ENCODE results near the gene HOXD8. TPM values are rescaled to one million over a fixed set of nuclear protein-coding genes. Genes with fewer than 3 reads are reported as not detected.
A peak's percentile ranks its signal among the peaks of the same experiment; 100 is the strongest.

The HOXD8 gene
- total RNA-seq, 4 donors from 2014 or later = 1.4 to 6.0 (median 2.6) TPM

DNA sequence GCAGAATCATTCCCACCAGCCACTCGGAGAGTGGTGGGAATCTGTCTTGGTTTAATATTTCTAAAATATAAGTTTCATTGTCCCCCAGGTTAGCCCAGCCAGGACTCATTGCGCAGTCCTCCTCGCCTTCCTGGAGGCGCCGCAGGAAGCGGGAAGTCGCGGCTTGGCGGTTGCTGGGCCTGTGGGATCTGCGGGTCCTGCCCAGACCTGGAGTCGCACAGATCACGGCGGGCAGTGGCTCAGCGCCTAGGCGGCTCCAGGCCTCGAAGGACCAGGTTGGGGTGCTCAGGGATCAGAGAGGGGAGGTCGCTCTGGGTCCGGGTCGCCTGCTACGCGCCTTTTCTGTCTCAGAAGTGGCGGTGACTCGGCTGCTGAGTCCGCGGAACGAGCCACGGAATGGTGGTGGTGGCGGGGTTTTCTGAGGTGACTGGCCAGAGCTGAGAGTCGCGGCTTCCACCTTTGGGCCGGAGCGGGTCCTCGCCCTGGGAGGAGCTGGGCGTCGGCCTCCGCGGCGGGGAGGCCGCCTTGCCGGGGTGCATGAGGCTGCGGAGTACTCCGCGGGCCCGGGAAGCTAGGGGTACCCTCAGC, 30.3 kb downstream of the HOXD8 start:
- WGBS = 48% methylated on average over 21 of the region's 44 CpGs
- TF ChIP-seq EP300 (IDR thresholded peaks at IDR 0.05) = no peak
- peak overlapping the region; percentile 26 for H3K4me3 ChIP-seq
- no peaks in the 10 kb centered on the region for H3K9me3 ChIP-seq
- peaks cover 55% of the 10 kb centered on the region for H3K4me1 ChIP-seq
- H3K36me3 ChIP-seq = no peaks in the 10 kb centered on the region
- peak in 1 of 2 donors; percentile 53 for DNase-seq (ENCODE audit: low spot score in 2 of 2)
- no peak overlapping the region for H3K27ac ChIP-seq
- peaks cover 99% of the 10 kb centered on the region for H3K27me3 ChIP-seq

DNA sequence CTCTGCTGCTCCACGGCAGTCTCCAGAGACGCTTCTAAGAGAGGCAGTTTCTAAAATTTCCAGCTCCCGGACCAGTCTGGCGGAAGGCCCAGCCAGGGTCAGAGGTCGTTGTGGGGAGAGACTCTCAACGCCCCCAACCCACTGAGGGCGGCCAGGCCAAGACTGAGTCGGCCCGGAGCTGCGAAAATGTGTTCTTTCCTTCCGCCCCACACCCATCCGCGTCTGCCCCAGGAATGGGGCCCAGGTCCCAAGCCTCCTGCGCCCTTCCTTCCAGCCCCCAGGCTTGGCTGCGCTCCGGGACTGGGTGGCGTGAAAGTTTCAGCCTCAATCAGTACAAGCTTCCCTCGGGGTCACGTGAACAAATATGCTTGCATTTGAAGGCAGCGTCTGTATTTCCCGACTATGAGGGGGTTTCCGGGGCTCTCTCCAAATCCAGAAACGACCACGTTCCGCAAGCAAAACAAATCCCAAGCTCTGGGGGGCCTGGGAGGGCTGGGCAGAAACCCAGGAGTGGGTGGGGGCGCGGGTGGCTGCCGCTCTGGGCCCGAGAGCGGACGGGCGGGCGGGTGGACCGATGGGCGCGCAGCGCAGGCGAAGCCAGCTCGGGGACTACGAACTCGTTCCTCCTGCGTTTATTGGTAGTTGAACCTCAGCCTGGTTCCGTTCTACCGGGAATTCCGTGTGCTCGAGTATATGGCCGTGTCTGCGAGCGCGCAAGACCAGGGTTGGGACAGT, 30.9 kb downstream of the HOXD8 start:
- H3K4me3 ChIP-seq = peak overlapping the region; percentile 26
- peaks cover 99% of the 10 kb centered on the region for H3K27me3 ChIP-seq
- no peak for DNase-seq (ENCODE audit: low spot score in 2 of 2)
- H3K4me1 ChIP-seq = peaks cover 58% of the 10 kb centered on the region
- H3K27ac ChIP-seq = no peak overlapping the region
- WGBS = 39% methylated on average over 32 of the region's 50 CpGs
- H3K36me3 ChIP-seq = no peaks in the 10 kb centered on the region
- no peaks in the 10 kb centered on the region for H3K9me3 ChIP-seq
- TF ChIP-seq POLR2AphosphoS5 (IDR thresholded peaks at IDR 0.05) (no peak), POLR2A (IDR thresholded peaks at IDR 0.05) (no peak), EP300 (IDR thresholded peaks at IDR 0.05) (no peak)
- TF ChIP-seq, protein P1, sequence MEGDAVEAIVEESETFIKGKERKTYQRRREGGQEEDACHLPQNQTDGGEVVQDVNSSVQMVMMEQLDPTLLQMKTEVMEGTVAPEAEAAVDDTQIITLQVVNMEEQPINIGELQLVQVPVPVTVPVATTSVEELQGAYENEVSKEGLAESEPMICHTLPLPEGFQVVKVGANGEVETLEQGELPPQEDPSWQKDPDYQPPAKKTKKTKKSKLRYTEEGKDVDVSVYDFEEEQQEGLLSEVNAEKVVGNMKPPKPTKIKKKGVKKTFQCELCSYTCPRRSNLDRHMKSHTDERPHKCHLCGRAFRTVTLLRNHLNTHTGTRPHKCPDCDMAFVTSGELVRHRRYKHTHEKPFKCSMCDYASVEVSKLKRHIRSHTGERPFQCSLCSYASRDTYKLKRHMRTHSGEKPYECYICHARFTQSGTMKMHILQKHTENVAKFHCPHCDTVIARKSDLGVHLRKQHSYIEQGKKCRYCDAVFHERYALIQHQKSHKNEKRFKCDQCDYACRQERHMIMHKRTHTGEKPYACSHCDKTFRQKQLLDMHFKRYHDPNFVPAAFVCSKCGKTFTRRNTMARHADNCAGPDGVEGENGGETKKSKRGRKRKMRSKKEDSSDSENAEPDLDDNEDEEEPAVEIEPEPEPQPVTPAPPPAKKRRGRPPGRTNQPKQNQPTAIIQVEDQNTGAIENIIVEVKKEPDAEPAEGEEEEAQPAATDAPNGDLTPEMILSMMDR (IDR thresholded peaks at IDR 0.05) = no peak

DNA sequence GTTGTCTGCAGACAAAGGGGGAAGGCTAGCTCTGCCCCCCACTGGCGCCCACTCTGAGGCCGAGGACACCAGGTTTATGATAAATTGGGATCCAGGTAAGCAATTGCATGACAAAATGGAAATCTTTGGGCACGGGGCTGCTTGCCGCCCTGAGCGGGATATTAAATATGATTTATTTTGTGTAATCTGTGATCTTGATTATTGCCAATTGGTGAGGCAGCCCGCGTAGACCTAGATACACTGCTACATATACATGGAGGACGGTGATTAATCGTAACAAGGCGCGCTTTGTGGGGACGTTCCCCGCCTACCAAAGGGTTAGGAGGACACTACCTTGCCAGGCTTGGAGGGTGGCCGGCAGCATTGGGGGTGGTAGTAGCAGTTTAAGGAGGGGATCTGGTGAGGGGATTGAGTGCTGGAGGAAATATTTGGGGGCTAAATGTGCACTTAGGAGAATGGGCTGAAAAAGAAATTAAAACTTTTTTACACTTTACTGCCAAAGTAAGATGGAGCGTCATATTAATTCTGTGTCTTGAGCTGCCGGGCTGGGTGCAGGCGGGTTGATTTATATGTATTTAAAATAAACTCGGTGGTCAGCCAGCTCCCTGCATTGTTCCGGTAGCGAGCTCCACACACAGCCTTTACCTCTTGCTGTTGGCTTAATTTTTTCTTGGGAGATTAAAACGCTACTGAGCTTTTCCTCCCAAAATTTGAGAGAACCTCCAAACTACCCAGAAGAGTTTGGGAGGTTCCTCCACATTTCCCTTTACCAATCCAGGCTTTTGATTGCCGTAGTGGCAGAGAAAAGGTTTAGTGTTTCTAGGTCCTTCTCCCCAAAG, 31.7 kb downstream of the HOXD8 start:
- TF ChIP-seq POLR2A (IDR thresholded peaks at IDR 0.05) (no peak), EP300 (IDR thresholded peaks at IDR 0.05) (no peak), POLR2AphosphoS5 (IDR thresholded peaks at IDR 0.05) (no peak)
- TF ChIP-seq, protein P1 (IDR thresholded peaks at IDR 0.05) = no peak
- H3K36me3 ChIP-seq = no peaks in the 10 kb centered on the region
- 52% methylated on average over 22 of the region's 22 CpGs for WGBS
- H3K4me1 ChIP-seq = peaks cover 58% of the 10 kb centered on the region
- peaks cover 99% of the 10 kb centered on the region for H3K27me3 ChIP-seq
- H3K9me3 ChIP-seq = no peaks in the 10 kb centered on the region
- DNase-seq (ENCODE audit: low spot score in 2 of 2) = no peak
- H3K4me3 ChIP-seq = peak overlapping the region; percentile 26
- H3K27ac ChIP-seq = no peak overlapping the region

DNA sequence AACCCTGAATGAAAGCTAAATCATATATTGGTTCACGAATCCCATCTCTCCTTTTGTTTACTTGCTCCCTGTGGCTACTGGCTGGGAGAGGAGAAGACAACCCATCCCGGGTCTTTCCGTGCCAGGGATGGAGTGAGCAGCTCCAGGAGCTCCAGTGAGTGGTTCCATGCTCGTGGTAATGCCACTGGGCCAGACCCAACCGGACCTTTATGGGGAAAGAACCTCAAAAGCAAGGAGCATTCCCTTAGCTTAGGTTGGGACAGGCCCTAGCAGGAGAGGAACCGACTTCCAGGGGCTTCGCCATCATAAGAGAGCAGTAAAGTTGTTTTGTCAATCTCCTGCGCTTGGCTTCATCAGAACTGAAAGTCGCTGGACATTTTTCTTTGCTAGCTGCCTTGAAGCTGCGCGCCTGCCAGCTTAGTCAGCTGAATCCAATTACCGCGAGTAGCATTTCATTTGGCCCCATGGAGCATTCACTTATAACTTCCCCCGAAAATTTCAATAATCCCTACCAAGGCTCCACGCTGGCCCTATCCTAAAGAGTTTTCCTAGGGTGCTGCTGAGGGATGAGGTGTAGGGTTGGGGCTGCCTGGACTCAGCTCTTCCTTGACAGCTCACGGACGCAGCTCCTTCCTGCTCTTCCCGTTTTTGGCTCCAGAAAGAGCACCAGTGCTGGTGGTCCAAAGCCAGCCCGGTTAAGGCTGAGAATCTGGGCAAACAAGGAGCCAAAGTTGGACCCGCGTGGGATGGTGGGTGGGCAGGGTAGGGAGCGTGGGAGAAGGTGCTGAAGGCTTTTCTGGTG, 32.5 kb downstream of the HOXD8 start:
- Histone ChIP-seq H3K27ac (no peak overlapping the region), H3K4me1 (peaks cover 54% of the 10 kb centered on the region), H3K36me3 (no peaks in the 10 kb centered on the region), H3K9me3 (no peaks in the 10 kb centered on the region), H3K4me3 (peak overlapping the region; percentile 15), H3K27me3 (peaks cover 98% of the 10 kb centered on the region)
- TF ChIP-seq POLR2AphosphoS5 (IDR thresholded peaks at IDR 0.05) (no peak), EP300 (IDR thresholded peaks at IDR 0.05) (no peak), POLR2A (IDR thresholded peaks at IDR 0.05) (no peak)
- TF ChIP-seq, protein P1 (IDR thresholded peaks at IDR 0.05) = no peak
- 7% methylated on average over 22 of the region's 22 CpGs for WGBS
- DNase-seq (ENCODE audit: low spot score in 2 of 2) = no peak

DNA sequence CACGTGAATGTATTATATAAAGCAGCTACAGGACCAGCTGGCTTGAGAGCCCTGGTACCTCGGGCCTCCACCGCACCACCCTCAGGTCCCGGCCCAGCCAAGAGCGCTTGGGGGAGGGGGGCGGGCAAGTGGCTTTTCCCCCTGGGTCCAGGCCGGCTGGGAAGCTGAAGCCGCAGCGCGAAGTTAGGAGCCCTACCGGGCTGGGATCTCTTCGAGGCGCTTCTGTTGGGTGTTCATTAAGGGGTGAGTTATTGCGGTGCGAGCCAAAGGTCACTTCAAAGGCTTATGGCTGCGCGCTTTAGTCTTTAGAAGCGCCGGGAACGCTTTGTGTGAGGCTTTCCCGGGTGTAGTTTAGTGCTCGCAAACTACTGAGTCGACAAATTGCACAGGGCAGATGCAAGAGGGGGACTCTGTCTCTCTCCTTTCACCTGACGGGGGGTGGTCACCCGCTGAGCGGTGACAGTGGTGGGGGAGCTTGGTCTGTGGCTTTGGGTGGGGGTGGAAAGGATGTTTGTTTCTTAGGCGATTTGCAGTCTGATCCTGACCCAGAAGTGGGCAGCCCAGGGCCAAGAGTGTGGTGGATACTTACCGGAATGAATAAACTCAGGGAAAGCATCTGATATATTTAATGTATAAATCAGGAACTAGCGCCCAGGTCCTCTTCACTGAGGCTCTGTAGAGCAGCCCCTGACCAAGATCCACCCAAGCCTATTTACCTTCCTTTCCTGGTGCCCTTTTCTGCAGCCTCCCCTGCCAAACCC, 33.6 kb downstream of the HOXD8 start:
- TF ChIP-seq, protein P1 (IDR thresholded peaks at IDR 0.05) = no peak
- no peak overlapping the region for H3K4me3 ChIP-seq
- DNase-seq (ENCODE audit: low spot score in 2 of 2) = no peak
- H3K4me1 ChIP-seq = peaks cover 44% of the 10 kb centered on the region
- H3K36me3 ChIP-seq = no peaks in the 10 kb centered on the region
- 47% methylated on average over 27 of the region's 29 CpGs for WGBS
- no peaks in the 10 kb centered on the region for H3K9me3 ChIP-seq
- peaks cover 98% of the 10 kb centered on the region for H3K27me3 ChIP-seq
- no peak overlapping the region for H3K27ac ChIP-seq

Measured in suprapubic skin (tissue), 4 donors.